GM23248 (cell line): ENCODE measurements around the gene CCT5. TPM values are rescaled to one million over a fixed set of nuclear protein-coding genes. Genes with fewer than 3 reads are reported as not detected.

Experiments
- DNase-seq: peaks from one replicate; pipeline ENCODE4 v3.0.0-alpha.2; 2015
- H2AFZ ChIP-seq: fragments of 200-600 bp; sonication (generic); 2 replicates; pipeline ENCODE4 v1.6.1; 2016; ENCODE audit warnings: antibody characterized with exemption
- H3F3A ChIP-seq: fragments of 200-600 bp; sonication (generic); 2 replicates; pipeline ENCODE4 v1.6.1; 2016; ENCODE audit warnings: mild to moderate bottlenecking, antibody characterized with exemption, mixed run types; ENCODE audit not compliant: insufficient read depth
- H3K27ac ChIP-seq: fragments of 200-600 bp; sonication (generic); 2 replicates; pipeline ENCODE4 v1.5.1; 2016; ENCODE audit warnings: mild to moderate bottlenecking
- H3K27me3 ChIP-seq: fragments of 200-600 bp; sonication (generic); replicated peaks from 2 replicates; pipeline ENCODE4 v1.6.1; 2016; ENCODE audit warnings: mild to moderate bottlenecking; ENCODE audit not compliant: insufficient read depth
- H3K36me3 ChIP-seq: fragments of 200-600 bp; sonication (generic); 2 replicates; pipeline ENCODE4 v1.6.1; 2016; ENCODE audit warnings: low read depth, mild to moderate bottlenecking
- H3K4me1 ChIP-seq: fragments of 200-600 bp; sonication (generic); 2 replicates; pipeline ENCODE4 v1.6.1; 2016; ENCODE audit warnings: mild to moderate bottlenecking; ENCODE audit not compliant: insufficient read depth
- H3K4me2 ChIP-seq: fragments of 200-600 bp; sonication (generic); one replicate; pipeline ENCODE4 v1.6.1; 2016; ENCODE audit warnings: mild to moderate bottlenecking; ENCODE audit not compliant: unreplicated experiment
- H3K4me3 ChIP-seq: fragments of 200-600 bp; sonication (generic); 2 replicates; pipeline ENCODE4 v1.5.1; 2016; ENCODE audit warnings: mild to moderate bottlenecking
- H3K79me2 ChIP-seq: fragments of 200-600 bp; sonication (generic); 2 replicates; pipeline ENCODE4 v1.6.1; 2016; ENCODE audit warnings: mild to moderate bottlenecking; ENCODE audit not compliant: insufficient read depth
- H3K9ac ChIP-seq: fragments of 200-600 bp; sonication (generic); 2 replicates; pipeline ENCODE4 v1.6.1; 2016; ENCODE audit warnings: mild to moderate bottlenecking
- H3K9me2 ChIP-seq: fragments of 200-600 bp; sonication (generic); 2 replicates; pipeline ENCODE4 v1.6.1; 2016; ENCODE audit warnings: mixed run types, mild to moderate bottlenecking, moderate library complexity; ENCODE audit not compliant: insufficient read depth
- H3K9me3 ChIP-seq: fragments of 200-600 bp; sonication (generic); one replicate; pipeline ENCODE4 v1.6.1; 2017; ENCODE audit warnings: low read depth
- H4K20me1 ChIP-seq: fragments of 200-600 bp; sonication (generic); 2 replicates; pipeline ENCODE4 v1.6.0; 2016; ENCODE audit not compliant: insufficient read depth
- EZH2 ChIP-seq: fragments of 200-600 bp; sonication (generic); IDR thresholded peaks from 2 replicates; pipeline ENCODE4 v1.6.1; 2018; ENCODE audit warnings: antibody characterized with exemption, mild to moderate bottlenecking; ENCODE audit not compliant: insufficient read depth, poor library complexity, severe bottlenecking
- EZH2phosphoT487 ChIP-seq: fragments of 200-600 bp; sonication (generic); IDR thresholded peaks from 2 replicates; pipeline ENCODE4 v1.6.1; 2018; ENCODE audit warnings: antibody characterized with exemption, moderate library complexity, mild to moderate bottlenecking, low read depth; ENCODE audit not compliant: insufficient read depth
- WGBS, 2 experiments: methylation state at CpG; one replicate each; pipeline ENCODE4 v1.1.6; 2015 to 2017; ENCODE audit warnings: low lambda C conversion rate in 2 of 2, low coverage in 1 of 2; ENCODE audit errors: missing lambda C conversion rate in 2 of 2; 5-methylcytosine and 5-hydroxymethylcytosine counted together
- in situ Hi-C: fragments of 300-500 bp; cut with MboI; formaldehyde crosslinking; loops from 2 replicates; pipeline ENCODE4 v1.15.0; 2020
- polyA plus RNA-seq: library from polyadenylated mRNA; unstranded; fragments of >200 nt; fragmentation: Nextera tagmentation; extraction: Ambion mirVana; gene quantifications from 2 replicates; pipeline ENCODE4 v1.2.1, GENCODE V29; 2016
- total RNA-seq: library from RNA; depleted of rRNA; stranded (reverse); fragments of >200 nt; shearing (Covaris generic); gene quantifications from 2 replicates; pipeline ENCODE4 v1.2.3, GENCODE V29; 2014

Gene CCT5
- total and polyA plus RNA-seq, 2 experiments from 2014 or later = 264 to 392 TPM

GRCh38 chr5:10262121-10262774 lies 12.2 kb downstream of the CCT5 start:
- peaks cover 9% of the 10 kb centered on the region for H3K4me1 ChIP-seq
- H2AFZ ChIP-seq = no peak overlapping the region
- H3K4me2 ChIP-seq = no peak overlapping the region
- H4K20me1 ChIP-seq = no peaks in the 10 kb centered on the region
- H3K36me3 ChIP-seq = peaks cover 78% of the 10 kb centered on the region
- no peaks in the 10 kb centered on the region for H3K9me3 ChIP-seq
- WGBS, 2 experiments = 73 to 76% methylated on average over 18 of the region's 18 CpGs
- H3K27ac ChIP-seq = no peak overlapping the region
- H3K9me2 ChIP-seq = no peaks in the 10 kb centered on the region
- in situ Hi-C loops = no loop called here
- no peak for DNase-seq
- no peak overlapping the region for H3K4me3 ChIP-seq
- no peaks in the 10 kb centered on the region for H3K27me3 ChIP-seq
- H3F3A ChIP-seq = peaks cover 80% of the 10 kb centered on the region
- peaks cover 27% of the 10 kb centered on the region for H3K79me2 ChIP-seq
- TF ChIP-seq EZH2phosphoT487 = no peak
- no peak for TF ChIP-seq EZH2
- no peak overlapping the region for H3K9ac ChIP-seq

- H3K4me1 ChIP-seq = peaks cover 14% of the 10 kb centered on the region
- in situ Hi-C loops = no loop called here
- no peaks in the 10 kb centered on the region for H3K9me3 ChIP-seq
- no peaks in the 10 kb centered on the region for H4K20me1 ChIP-seq
- H3K27me3 ChIP-seq = no peaks in the 10 kb centered on the region
- no peak overlapping the region for H3K9ac ChIP-seq
- H3K4me2 ChIP-seq = no peak overlapping the region
- TF ChIP-seq EZH2phosphoT487 = no peak
- TF ChIP-seq EZH2 = no peak
- H2AFZ ChIP-seq = no peak overlapping the region
- WGBS, 2 experiments = 97 to 98% methylated on average over 11 of the region's 11 CpGs
- peaks cover 20% of the 10 kb centered on the region for H3K79me2 ChIP-seq
- no peak overlapping the region for H3K4me3 ChIP-seq
- no peak for DNase-seq
- no peaks in the 10 kb centered on the region for H3K9me2 ChIP-seq
- H3F3A ChIP-seq = peaks cover 80% of the 10 kb centered on the region
- no peak overlapping the region for H3K27ac ChIP-seq
- peaks cover 70% of the 10 kb centered on the region for H3K36me3 ChIP-seq
Measured at GRCh38 chr5:10262995-10263394, 12.9 kb downstream of the CCT5 start.

- no peak overlapping the region for H2AFZ ChIP-seq
- peaks cover 14% of the 10 kb centered on the region for H3K4me1 ChIP-seq
- peak; percentile 27 for DNase-seq
- H3K27ac ChIP-seq = peak overlapping the region; percentile 31; the same call in 1 of the 2 replicates
- H3K4me3 ChIP-seq = no peak overlapping the region
- no peak overlapping the region for H3K4me2 ChIP-seq
- no peak overlapping the region for H3K9ac ChIP-seq
- H3F3A ChIP-seq = peaks cover 68% of the 10 kb centered on the region
- WGBS, 2 experiments = 58 to 59% methylated on average over 3 of the region's 3 CpGs
- in situ Hi-C loops = no loop called here
- H3K9me2 ChIP-seq = no peaks in the 10 kb centered on the region
- no peaks in the 10 kb centered on the region for H4K20me1 ChIP-seq
- no peaks in the 10 kb centered on the region for H3K27me3 ChIP-seq
- TF ChIP-seq EZH2phosphoT487 = no peak
- no peak for TF ChIP-seq EZH2
- H3K9me3 ChIP-seq = no peaks in the 10 kb centered on the region
- H3K36me3 ChIP-seq = peaks cover 54% of the 10 kb centered on the region
- peaks cover 4% of the 10 kb centered on the region; the same call in 1 of the 2 replicates for H3K79me2 ChIP-seq
Measured at GRCh38 chr5:10264604-10265003, 14.5 kb downstream of the CCT5 start.

- H2AFZ ChIP-seq = no peak overlapping the region
- no peaks in the 10 kb centered on the region for H3K9me2 ChIP-seq
- WGBS, 2 experiments = 64 to 66% methylated on average over 6 of the region's 6 CpGs
- peaks cover 14% of the 10 kb centered on the region for H3K4me1 ChIP-seq
- H3K9me3 ChIP-seq = no peaks in the 10 kb centered on the region
- no peak overlapping the region for H3K4me2 ChIP-seq
- H3K27ac ChIP-seq = 0 out of 2 replicates have a peak overlapping the region, but pooled peaks have one; percentile 31
- H3F3A ChIP-seq = peaks cover 63% of the 10 kb centered on the region
- H3K27me3 ChIP-seq = no peaks in the 10 kb centered on the region
- in situ Hi-C loops = no loop called here
- no peak overlapping the region for H3K9ac ChIP-seq
- TF ChIP-seq EZH2 (no peak), EZH2phosphoT487 (no peak)
- no peak overlapping the region for H3K4me3 ChIP-seq
- H4K20me1 ChIP-seq = no peaks in the 10 kb centered on the region
- no peak for DNase-seq
- no peaks in the 10 kb centered on the region for H3K79me2 ChIP-seq
- peaks cover 46% of the 10 kb centered on the region for H3K36me3 ChIP-seq
Measured at GRCh38 chr5:10265245-10266109, 15.4 kb downstream of the CCT5 start.
